Fibroblast of skin of left biceps (primary cell): Measurements from ENCODE around the gene PTPRD.

Source experiments
- DNase-seq, 2 experiments: peaks; one replicate each; pipeline ENCODE4 v3.0.0-alpha.2; 2013; ENCODE audit warnings: low read depth in 2 of 2

Gene PTPRD

DNA sequence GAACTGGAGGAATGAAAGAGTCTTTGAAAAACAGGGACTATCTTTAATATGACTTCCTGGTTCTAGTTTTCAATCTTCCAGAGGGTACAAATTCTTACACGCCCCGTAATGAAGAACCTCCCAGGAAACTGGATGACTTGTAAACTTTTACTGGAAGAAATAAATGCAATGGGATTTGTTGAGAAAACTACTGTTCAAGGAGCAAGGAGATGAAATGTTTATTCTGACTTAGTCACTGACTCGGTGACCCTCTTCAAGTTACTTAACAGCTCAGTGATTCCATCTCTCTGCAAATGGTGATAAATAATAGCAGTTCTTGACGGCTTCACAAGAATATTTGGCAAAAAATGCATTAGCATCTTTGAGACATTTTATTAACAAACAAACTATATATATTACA, 858.6 kb downstream of the PTPRD start:
- no peak for DNase-seq

DNA sequence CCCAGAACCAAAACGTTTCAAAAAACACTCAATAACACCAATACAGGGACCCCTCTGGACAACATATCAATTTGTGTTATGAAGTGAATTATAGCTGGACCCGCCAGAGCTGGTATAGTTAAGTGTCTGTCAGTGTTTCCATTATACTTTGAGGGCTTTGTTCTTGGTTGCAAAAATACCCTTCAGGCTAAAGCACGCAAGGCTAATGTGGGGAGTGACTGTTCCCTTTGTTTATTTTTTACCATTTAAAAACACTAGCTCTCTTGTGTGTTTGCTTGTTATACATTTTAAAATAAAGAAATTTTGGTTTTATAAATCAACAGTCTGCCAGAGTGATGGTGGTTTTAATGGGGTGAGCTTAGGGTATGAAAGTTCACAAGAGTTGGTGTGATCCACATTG, 859.5 kb downstream of the PTPRD start:
- DNase-seq, result no peak

DNA sequence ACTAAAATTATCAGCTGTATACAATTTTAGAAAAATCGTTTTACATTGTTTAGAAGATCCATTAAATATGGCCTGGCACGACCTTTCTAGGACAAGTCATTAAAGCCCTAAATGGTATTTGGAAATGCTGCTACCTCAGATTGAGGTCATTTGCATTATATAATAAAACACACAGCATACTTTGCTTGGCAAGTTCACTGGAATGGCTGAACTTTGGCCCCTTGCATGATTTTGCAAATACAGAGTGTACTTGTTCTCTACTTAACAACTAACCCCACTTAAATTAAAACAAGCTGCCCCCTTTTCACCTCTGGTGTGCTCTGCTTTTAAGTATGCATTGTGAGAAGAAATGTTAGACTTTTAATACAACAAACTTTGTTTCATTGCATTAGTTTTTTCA, 860.1 kb downstream of the PTPRD start:
- no peak for DNase-seq

DNA sequence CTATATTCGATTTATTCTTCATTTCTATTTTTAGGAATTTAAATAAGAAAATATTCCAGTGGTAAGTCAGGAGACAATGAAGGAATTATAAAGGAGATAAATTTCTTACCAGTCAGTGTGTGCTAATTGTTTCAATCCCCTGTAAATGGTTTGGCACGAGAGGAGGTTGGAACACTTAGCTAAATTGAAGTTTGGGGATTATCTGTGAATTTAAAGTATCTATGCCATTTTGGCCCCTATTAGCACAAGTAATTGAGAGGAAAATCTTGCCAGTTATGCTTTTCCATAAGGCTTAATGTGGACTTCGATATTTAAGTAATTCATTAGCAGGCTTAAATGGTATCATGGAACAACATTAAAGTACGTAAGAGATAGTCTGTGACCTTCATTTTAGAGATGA, 860.8 kb downstream of the PTPRD start:
- DNase-seq, result no peak

DNA sequence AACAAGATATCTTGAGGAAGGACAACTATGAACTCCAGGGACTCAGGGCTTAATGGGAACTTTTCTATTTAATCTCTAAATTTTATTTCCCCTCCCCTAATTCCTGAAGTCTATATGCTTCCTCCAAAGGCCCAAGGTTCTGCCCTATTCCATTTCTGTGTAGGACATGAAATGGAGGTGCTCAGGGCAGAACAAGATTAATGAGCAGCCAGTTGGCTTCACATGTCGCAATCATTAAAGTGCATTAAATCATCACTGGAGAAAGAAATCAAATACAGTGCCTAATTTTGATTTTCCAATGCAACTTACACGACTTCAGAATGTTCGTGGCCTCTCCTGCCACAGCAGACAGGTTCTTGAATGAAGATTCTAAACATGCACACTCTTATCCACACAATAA, 862.1 kb downstream of the PTPRD start:
- no peak for DNase-seq

DNA sequence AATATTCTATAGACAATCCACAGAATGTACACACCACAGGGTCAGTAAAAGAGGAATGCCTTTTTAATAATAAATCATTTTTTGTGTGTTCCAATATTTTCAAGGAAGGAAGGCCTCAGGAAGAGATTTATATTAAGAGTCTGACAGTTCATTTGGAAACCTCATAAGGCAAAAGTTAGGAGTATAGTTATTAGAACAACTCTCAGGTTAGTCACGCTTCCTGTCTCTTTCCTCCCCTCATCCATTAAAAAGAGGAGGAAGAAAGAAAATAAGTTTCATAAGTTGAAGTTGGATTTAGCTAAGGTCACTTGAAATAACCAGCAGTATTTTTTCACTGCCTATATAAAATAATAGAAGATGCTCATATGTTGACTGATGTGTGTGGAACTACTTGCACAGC, 863.2 kb downstream of the PTPRD start:
- no peak for DNase-seq

DNA sequence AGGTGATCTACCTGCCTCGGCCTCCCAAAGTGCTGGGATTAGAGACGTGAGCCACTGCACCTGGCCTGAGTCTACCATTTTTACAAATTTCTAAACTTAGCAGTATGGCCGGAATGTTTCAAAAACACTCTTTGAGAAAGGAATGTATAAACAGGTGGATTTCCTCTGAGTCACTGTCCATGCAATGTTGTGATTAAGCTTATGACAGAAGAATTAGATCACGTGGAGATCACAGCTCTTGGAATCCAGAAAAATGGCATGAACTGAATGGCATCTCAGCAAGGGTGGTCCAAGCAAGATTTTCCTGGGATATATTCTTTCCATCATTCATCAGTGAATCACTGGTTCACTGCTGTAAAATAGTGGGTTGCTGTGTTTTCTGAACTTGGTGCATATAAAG, 865.0 kb downstream of the PTPRD start:
- DNase-seq, result no peak

DNA sequence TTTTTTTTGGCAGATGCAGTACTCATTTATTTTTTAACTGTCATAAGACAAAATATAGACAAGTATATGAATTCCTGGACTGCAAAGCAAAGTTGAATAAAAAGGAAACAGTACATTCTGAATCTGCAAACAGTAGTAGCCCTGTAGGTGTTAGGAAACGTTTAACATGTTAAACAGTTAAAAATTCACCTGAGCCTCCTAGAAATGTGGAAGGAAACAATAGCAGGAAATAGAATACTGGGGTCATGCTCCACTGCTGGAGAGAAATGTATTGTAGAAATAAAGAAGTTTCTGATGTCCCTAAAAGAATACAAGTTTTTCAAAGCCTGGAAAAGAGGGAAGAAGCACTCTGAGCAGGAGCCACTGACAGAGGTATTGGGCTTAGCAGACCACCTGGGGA, 866.0 kb downstream of the PTPRD start:
- no peak for DNase-seq

DNA sequence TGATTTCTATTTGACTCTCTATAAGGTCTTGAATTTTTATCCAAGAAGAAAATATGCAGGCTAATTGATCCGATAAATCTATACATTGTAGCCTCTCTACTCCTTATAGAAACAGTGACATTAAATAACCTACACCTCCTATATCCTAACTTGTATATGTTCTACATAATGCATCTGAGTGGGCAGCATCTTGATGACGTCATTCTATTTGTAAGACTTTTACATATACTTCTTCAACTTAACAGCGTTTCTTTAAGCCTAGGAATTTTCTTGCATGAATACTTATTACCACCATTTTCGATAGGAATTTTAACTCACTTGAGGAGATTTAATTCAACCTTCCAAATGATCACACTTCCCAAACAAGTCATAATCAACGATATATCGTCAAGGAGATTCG, 869.0 kb downstream of the PTPRD start:
- DNase-seq, result no peak

DNA sequence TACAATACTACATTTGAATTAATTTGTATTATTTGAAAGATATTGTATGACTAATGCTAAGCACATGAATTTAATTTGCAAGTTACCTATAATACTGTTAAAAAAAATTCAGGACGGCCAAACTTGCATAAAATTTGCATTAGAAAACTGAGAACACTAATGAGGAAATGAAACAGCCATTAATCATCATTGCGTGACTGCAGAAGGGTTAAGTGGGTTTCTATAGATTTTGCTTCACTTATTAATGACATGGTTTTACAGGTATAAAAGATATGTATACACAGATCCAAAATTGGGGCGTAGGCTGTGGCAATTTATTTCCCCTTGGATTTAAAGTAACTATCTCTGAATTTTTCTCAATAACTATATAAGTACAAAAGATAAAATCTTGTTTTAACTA, 882.6 kb downstream of the PTPRD start:
- no peak for DNase-seq

DNA sequence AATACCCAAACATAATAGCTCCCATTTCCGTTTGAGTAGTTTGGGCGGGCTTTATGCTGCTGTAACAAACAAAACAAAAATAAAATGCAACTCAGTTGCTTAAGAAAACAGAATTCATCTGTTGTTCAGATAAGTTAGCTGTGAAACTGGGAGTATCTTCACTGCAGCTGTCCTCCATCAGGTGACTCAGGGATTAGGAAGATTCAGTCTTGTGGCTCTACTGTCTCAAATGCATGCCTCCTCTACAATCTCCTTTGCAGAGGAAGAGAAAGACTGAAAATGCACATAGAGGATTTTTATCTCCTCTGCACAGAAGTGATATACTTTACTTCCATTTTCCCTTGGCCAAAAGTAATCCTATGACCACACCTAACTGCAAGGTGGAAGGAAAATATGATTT, 883.7 kb downstream of the PTPRD start:
- no peak for DNase-seq

DNA sequence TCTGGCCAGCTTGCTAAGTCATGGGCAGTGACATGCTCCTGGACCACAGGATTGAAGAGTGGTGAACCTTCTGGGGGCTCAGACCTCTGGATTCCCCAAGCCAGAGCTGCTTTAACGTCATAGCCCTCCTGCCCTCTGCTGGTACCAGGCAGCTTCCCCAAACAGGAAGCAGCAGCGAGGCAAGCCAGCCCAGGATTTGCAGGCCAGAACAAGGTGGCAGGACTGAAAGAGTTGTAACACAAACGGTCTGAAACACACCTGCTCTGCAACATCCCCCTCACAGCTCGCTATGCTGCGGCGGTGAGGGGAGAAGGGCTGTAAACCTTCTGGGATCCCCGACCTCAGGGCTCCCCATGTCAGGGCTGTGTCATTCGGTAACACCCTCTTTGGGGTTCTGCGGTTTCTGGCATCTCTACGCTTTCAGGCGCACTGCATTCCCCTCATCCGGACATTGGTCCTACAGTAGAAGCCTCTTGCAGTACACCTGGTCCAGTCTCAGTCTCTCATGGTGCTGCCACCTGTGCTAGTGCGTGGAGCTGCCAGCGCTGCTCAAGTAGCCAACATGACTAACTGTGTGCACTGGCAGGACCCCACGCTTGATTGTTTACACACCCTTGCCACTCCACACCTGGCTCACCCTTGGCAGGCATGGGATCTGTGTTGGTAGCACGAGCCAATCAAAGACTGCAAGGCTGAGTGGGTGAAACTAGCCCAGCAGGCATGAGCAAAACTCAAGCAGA, 893.3 kb downstream of the PTPRD start:
- DNase-seq, result no peak

DNA sequence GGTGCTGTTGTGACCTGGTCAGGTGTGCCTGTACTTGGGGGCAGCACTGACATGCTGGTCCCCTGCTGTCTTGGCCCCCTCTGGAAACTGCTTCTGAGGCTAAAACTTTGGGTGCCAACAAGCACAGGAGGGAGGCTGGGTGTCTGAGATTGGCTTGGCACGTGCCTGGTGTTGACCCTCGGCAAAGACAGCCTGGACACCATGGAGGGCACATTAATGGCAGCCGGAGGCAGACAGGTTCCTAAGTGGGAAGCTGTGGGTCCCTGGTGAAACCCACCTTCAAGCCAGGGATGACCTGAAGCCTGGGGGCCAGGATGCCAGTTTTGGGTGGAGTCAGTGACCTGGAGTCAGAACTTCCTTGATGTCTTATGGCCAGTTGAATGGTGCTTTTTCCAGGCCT, 894.1 kb downstream of the PTPRD start:
- no peak for DNase-seq

DNA sequence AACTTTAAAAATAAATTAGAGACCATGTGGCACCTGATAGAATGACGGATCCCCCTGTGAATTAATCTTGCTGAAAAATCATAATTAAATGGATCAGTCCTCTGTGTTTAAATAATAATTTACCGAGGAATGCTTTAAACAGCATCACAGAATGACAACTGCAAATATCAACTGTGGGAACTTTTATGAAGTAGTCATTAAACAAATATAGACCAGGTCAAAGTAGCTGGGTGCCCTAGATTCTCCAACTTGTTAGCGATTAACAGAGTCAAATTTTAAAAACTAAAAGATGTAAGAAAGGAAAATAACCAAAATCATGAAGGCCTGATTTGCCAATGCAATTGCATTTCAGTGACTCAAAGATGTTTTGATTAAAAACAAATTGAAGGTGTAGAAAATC, 933.4 kb downstream of the PTPRD start:
- DNase-seq, result no peak

DNA sequence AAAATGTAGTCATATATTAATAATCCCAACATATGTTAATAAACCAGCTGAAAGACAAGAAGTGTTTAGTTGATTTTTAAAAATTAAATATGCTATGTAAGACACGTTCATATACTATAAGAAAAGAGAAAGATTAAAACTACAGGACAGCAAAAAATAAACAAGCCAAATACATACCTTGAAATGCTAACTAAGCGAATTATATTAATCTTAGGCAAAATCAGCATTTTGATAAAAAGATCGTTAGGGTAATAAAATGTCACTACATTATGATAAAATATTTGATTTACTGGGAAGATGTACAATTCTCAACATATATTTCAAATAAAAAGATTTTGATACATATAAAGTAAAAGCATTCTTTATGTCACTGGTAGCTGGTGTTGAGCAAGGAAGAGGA, 938.3 kb downstream of the PTPRD start:
- no peak for DNase-seq

DNA sequence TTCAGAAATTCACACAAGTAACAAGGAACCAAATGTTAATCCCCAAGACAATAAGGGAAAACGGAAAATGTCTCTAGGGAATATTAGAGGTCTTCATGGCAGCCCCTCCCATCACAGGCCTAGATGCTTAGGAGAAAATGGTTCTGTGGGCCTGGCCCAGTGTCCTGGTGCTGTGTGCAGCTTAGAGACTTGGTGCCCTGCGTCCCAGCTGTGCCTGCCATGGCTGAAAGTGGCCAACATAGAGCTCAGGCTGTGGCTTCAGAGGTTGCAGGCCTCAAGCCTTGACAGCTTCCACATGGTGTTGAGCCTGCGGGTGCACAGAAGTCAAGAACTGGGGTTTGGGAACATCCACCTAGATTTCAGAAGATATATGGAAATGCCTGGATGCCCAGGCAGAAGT, 942.3 kb downstream of the PTPRD start:
- no peak for DNase-seq

DNA sequence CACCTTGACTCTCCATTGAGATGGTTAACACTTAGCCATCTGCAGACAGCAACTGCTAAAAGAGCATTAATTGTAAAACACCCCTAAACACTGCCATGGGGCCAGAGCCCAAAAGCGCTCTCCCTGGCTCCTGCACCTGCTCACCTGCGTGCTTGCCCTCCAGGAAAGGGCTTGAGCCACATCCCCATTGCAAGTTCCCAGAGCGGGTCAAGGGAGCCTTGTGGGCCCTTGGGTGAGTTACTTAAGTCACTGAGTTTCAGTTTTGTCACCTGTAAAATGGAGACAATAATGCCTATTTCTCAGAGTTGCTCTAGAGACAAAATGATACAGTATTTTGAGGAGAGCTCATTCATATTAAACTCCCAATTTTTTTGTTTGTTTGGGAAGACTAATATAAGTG, 967.8 kb downstream of the PTPRD start:
- no peak for DNase-seq

DNA sequence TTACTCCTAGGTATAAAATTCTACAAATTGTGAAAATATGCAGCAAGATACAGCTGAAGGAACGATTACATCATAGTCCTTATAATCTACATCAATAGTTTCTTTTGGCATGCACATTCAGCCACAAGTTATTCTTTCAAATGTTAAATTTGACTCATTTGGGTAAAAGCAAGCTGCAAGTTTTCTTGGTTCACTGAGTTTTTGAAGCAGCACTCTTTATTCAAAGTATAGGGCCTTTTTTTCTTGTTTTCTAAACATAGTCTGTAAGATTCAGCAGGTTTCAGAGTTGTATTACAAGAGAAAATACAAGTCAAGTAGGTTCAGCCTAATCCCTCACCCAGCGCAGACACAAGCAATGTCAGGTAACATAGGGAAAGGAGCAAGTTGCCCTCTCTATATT, 981.5 kb downstream of the PTPRD start:
- DNase-seq, result no peak

DNA sequence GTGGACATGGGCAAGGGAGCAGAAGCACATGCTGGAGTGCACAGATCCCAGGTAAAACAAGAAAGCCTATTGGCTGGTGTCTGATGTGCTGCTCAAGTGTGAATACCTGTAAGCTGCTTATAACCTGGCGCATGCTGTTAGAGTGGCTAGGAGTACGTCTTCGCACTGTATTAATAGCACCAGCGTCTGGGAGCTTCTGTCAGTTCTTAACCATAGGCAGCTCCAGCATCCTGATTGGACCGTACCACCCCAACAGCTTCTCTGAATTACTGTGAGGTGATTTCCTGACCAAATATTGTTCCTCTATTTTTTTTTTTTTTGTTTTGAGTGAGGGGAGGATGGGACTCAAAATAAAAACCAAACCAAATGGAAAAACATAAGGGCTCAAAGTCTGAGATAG, 987.6 kb downstream of the PTPRD start:
- no peak for DNase-seq

DNA sequence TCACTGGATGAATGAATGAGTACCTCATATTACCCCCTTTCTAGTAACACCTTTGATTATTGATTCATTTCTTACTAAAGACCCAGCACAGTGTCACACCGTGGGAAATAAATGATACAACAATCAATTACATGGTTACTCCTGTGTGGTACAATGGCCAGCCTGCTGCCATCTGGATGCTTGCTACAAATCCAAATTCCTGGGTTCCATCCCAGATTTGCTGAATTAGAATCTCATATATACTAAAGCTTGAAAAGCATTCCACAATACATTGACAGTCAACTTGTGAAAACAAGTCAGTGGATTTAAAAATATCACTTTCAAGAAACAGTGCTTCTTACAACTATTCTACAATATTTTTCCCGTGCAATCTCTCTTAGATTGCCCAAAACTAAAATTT, 989.3 kb downstream of the PTPRD start:
- no peak for DNase-seq

DNA sequence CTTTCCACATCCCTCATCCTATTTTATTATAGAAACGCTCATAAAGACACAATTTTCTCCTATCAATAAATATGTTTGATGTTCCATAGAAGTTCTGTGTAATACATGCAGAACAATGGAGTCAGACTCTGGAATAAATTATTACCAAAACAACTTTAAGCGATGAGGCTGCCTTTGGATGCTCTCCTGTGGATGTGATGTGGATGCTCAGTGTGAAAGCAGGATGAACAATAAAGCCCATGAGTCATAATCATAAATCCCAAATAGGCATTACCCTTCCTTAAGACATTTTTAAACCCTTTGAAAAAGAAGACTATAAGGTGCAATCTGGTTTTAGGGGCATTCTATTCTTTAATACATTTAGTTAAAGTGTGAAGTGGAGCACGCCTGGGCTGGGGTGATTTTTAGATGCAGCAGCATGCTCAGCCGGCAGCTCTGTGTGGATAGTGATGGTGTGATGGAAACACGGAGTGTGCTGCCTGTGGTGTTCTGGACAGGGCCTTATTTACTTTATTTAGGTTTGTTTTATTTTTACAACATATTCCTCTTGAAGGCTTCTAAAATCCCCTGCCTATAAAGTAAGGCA, 991.4 kb downstream of the PTPRD start:
- DNase-seq, result no peak

DNA sequence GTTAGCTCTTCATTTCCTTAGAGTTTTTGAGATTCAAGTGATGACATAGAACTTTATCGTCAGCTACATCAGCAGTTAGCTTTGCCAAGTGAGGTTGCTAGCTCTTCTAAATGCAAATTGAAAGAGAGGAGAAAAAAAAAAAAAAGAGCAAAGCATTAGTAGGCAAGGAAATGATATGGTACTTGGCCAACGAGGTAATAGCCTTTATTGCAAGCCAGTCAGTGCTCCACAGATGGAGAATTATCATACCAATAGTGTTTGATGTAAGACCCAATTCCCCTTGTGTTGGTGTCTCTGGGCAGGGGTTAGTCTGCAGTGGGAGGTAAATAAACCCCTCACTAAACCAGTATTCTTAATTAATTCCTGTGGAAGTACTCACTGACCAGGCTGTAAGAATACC, 992.1 kb downstream of the PTPRD start:
- no peak for DNase-seq

DNA sequence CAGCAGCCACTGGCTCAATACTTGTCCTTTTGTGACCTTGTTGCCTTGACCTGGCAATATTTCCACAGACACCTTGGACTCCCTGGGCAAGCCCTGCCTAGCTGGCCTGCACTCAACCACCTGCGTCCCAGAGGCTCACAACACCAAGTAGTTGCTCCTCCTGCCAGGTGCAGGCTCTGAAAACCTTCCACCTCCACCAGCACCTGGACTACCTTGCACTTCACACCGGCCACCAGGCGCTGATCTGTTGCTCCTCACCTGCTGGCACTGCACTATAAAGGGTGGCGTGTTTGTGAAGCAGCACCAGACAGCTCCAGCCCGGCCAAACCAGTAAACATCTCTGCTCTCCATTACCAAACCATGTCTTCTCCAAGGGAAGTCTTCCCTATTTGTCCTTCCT, 997.7 kb downstream of the PTPRD start:
- no peak for DNase-seq

DNA sequence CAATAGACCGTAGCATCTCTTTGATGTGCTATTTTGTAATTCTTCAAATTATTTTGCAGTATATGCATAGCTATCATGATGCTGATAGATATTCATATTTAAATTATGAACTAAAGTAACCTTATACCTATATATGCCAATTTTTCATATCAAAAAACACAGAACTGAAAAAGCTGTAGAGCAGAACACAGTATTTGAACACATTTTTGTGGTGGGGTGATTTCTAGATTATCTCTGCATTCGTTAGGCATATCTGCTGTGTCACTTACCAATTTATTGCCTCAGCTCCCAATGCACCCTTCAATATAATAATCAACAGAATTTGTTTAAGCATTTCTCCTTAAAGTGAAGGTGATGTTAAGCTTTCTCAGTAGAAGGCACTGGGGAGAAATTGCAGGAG, 998.2 kb downstream of the PTPRD start:
- DNase-seq, result no peak
